Mesodermal cell (in vitro differentiated cells): ENCODE data around the gene FAM90A1.
"Not testable (repeated sequence)": the region's sequence is repeated elsewhere in the genome, so short reads cannot be mapped to it uniquely, and the experiment has no call there.

Source experiments
- H3K27ac ChIP-seq: 2 replicates; pipeline ENCODE4 v1.7.0; 2013; ENCODE audit warnings: mild to moderate bottlenecking, low read depth, low read length, moderate library complexity; ENCODE audit not compliant: severe bottlenecking
- H3K36me3 ChIP-seq: 2 replicates; pipeline ENCODE4 v1.7.1; 2013; ENCODE audit warnings: mild to moderate bottlenecking, low read length, moderate library complexity; ENCODE audit not compliant: control insufficient read depth, insufficient read depth
- H3K4me1 ChIP-seq: one replicate; pipeline ENCODE4 v1.7.1; 2013; ENCODE audit warnings: mild to moderate bottlenecking, low read length; ENCODE audit not compliant: insufficient read depth, control insufficient read depth, poor library complexity, severe bottlenecking
- H3K4me3 ChIP-seq: 2 replicates; pipeline ENCODE4 v1.7.0; 2013; ENCODE audit warnings: low read length, control low read depth, mild to moderate bottlenecking; ENCODE audit not compliant: insufficient read depth, poor library complexity, severe bottlenecking; ENCODE audit errors: extremely low read depth
- H3K9me3 ChIP-seq: 2 replicates; pipeline ENCODE4 v1.7.1; 2013; ENCODE audit warnings: mild to moderate bottlenecking, low read length, moderate library complexity; ENCODE audit not compliant: control insufficient read depth
- WGBS, 2 experiments: methylation state at CpG; one replicate each; pipeline ENCODE4 v1.1.5; 2013; ENCODE audit warnings: missing lambda C conversion rate in 2 of 2; ENCODE audit not compliant: insufficient coverage in 2 of 2; 5-methylcytosine and 5-hydroxymethylcytosine counted together

FAM90A1 gene

GRCh38 chr12:8231666-8232608, 4.5 kb upstream of the FAM90A1 start:
- not testable (repeated sequence) for H3K9me3 ChIP-seq, H3K36me3 ChIP-seq, H3K27ac ChIP-seq, H3K4me1 ChIP-seq, H3K4me3 ChIP-seq
- WGBS, 2 experiments, result 60 to 64% methylated on average over 12 to 18 of the region's 22 CpGs

GRCh38 chr12:8231049-8231448, 3.6 kb upstream of the FAM90A1 start:
- 100% methylated on average over 1 of the region's 5 CpGs; no CpG with 5 or more reads in 1 of the 2 experiments for WGBS, 2 experiments
- not testable (repeated sequence) for H3K36me3 ChIP-seq, H3K9me3 ChIP-seq, H3K27ac ChIP-seq, H3K4me1 ChIP-seq, H3K4me3 ChIP-seq

- H3K9me3 ChIP-seq, H3K27ac ChIP-seq, H3K4me3 ChIP-seq, H3K36me3 ChIP-seq, H3K4me1 ChIP-seq: not testable (repeated sequence)
- 100% methylated on average over 1 of the region's 7 CpGs; no CpG with 5 or more reads in 1 of the 2 experiments for WGBS, 2 experiments
Observed at GRCh38 chr12:8229486-8229885, 2.1 kb upstream of the FAM90A1 start.

- not testable (repeated sequence) for H3K36me3 ChIP-seq, H3K27ac ChIP-seq, H3K4me3 ChIP-seq, H3K4me1 ChIP-seq, H3K9me3 ChIP-seq
- WGBS, 2 experiments, result 77 to 89% methylated on average over 4 to 8 of the region's 11 CpGs
Observed at GRCh38 chr12:8228607-8229006, 1.2 kb upstream of the FAM90A1 start.

GRCh38 chr12:8227732-8228077, 287 bp upstream of the FAM90A1 start:
- H3K27ac ChIP-seq, H3K36me3 ChIP-seq: not testable (repeated sequence)

GRCh38 chr12:8226355-8226754, 1.1 kb downstream of the FAM90A1 start:
- Histone ChIP-seq H3K36me3 (no peaks in the 10 kb centered on the region), H3K9me3 (no peaks in the 10 kb centered on the region), H3K27ac (no peak overlapping the region), H3K4me1 (no peaks in the 10 kb centered on the region), H3K4me3 (no peak overlapping the region)
- WGBS, 2 experiments, result 92 to 97% methylated on average over 7 to 8 of the region's 8 CpGs

More at GRCh38 chr12:8227732-8228077, 287 bp upstream of the FAM90A1 start:
- not testable (repeated sequence) for H3K9me3 ChIP-seq, H3K4me1 ChIP-seq, H3K4me3 ChIP-seq
- 100% methylated on average over 2 of the region's 7 CpGs for WGBS, 2 experiments

- H3K27ac ChIP-seq, H3K9me3 ChIP-seq: not testable (repeated sequence)
- 94 to 100% methylated on average over 3 of the region's 11 CpGs for whole genome bisulfite sequencing, 2 experiments
Observed at GRCh38 chr12:8224782-8225181, 2.6 kb downstream of the FAM90A1 start.

GRCh38 chr12:8223646-8224045, 3.8 kb downstream of the FAM90A1 start:
- not testable (repeated sequence) for H3K9me3 ChIP-seq, H3K4me3 ChIP-seq, H3K4me1 ChIP-seq, H3K36me3 ChIP-seq, H3K27ac ChIP-seq
- WGBS, 2 experiments, result 73 to 84% methylated on average over 9 to 10 of the region's 13 CpGs

More at GRCh38 chr12:8224782-8225181, 2.6 kb downstream of the FAM90A1 start:
- H3K4me1 ChIP-seq, H3K36me3 ChIP-seq, H3K4me3 ChIP-seq: not testable (repeated sequence)

GRCh38 chr12:8222303-8222702, 5.1 kb downstream of the FAM90A1 start:
- not testable (repeated sequence) for H3K9me3 ChIP-seq, H3K36me3 ChIP-seq, H3K4me1 ChIP-seq, H3K27ac ChIP-seq, H3K4me3 ChIP-seq
- WGBS, 2 experiments, result 87 to 90% methylated on average over 13 to 15 of the region's 16 CpGs

- not testable (repeated sequence) for H3K4me1 ChIP-seq
Observed at GRCh38 chr12:8221844-8222243, 5.6 kb downstream of the FAM90A1 start.

GRCh38 chr12:8221375-8221774, 6.0 kb downstream of the FAM90A1 start:
- not testable (repeated sequence) for H3K4me1 ChIP-seq, H3K9me3 ChIP-seq, H3K4me3 ChIP-seq, H3K36me3 ChIP-seq, H3K27ac ChIP-seq
- 90% methylated on average over 12 to 17 of the region's 21 CpGs for WGBS, 2 experiments

More at GRCh38 chr12:8221844-8222243, 5.6 kb downstream of the FAM90A1 start:
- 90 to 96% methylated on average over 9 to 14 of the region's 21 CpGs for WGBS, 2 experiments
- H3K4me3 ChIP-seq, H3K27ac ChIP-seq, H3K9me3 ChIP-seq, H3K36me3 ChIP-seq: not testable (repeated sequence)
